GM12874 (cell line): ENCODE results near the gene PAAF1.

Experiments
- CTCF ChIP-seq: IDR thresholded peaks from 2 replicates; pipeline ENCODE4 v1.5.1; 2011; ENCODE audit warnings: low read depth, mild to moderate bottlenecking, control low read depth, low read length, moderate library complexity; ENCODE audit not compliant: insufficient read depth

PAAF1 gene

GRCh38 chr11:73946798-73947458, 70.1 kb downstream of the PAAF1 start:
- no peak for TF ChIP-seq CTCF

GRCh38 chr11:73949246-73949645, 72.4 kb downstream of the PAAF1 start:
- TF ChIP-seq CTCF: no peak

- no peak for TF ChIP-seq CTCF
Measured at GRCh38 chr11:73949912-73950311, 73.1 kb downstream of the PAAF1 start.

GRCh38 chr11:73950869-73951710, 74.3 kb downstream of the PAAF1 start, which contains the start of gene DNAJB13:
Gene DNAJB13 (plus strand): TSS chr11:73951026. CDS start chr11:73951070, 44 bp downstream.
- no peak for TF ChIP-seq CTCF

GRCh38 chr11:73951797-73952196, 75.0 kb downstream of the PAAF1 start:
- no peak for TF ChIP-seq CTCF

- no peak for TF ChIP-seq CTCF
Measured at GRCh38 chr11:73956876-73957653, 80.3 kb downstream of the PAAF1 start.
